ENCODE results near the gene MARCHF11.

DNA sequence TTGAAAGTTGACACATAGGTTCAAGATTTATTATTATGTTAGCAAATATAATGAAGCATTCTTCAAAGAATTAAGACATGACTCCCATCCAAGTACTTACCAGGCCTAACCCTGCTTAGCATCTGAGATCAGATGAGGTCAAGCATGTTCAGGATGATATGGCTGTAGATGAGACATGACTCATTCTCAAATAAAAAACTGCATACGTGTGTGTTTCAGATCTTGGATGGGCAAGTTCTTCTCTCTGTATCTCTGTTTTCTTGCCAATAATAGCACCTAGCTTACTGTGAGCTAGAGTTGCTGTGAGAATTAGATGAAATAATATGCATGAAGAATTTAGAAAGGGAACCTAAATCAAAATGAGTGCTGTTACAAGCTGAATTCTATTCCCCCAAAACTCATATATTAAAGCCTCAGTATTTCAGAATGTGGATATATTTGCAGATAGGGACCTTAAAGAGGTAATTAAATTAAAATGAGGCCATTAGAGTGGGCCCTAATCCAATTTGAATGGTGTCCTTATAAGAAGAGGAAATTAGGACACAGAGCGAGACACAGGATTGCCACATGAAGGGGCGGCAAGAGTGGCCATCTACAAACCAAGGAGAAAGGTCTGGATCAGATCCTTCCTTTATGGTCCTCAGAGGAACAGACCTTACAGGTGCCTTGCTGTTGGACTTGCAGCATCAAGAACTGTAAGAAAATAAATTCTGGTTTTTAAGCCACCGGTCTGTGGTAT is 146.2 kb downstream of the MARCHF11 start:
- TF ChIP-seq, protein P1, sequence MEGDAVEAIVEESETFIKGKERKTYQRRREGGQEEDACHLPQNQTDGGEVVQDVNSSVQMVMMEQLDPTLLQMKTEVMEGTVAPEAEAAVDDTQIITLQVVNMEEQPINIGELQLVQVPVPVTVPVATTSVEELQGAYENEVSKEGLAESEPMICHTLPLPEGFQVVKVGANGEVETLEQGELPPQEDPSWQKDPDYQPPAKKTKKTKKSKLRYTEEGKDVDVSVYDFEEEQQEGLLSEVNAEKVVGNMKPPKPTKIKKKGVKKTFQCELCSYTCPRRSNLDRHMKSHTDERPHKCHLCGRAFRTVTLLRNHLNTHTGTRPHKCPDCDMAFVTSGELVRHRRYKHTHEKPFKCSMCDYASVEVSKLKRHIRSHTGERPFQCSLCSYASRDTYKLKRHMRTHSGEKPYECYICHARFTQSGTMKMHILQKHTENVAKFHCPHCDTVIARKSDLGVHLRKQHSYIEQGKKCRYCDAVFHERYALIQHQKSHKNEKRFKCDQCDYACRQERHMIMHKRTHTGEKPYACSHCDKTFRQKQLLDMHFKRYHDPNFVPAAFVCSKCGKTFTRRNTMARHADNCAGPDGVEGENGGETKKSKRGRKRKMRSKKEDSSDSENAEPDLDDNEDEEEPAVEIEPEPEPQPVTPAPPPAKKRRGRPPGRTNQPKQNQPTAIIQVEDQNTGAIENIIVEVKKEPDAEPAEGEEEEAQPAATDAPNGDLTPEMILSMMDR (IDR thresholded peaks at IDR 0.05), result no peak
- TF ChIP-seq EZH2phosphoT487 (IDR thresholded peaks at IDR 0.05), result no peak
- TF ChIP-seq EZH2 (IDR thresholded peaks at IDR 0.05), result no peak

Measured in neural progenitor cell (in vitro differentiated cells).